ENCODE data around the gene KCNQ1OT1.

KCNQ1OT1 gene

GRCh38 chr11:2665526-2666400 is 34.0 kb downstream of the KCNQ1OT1 start:
- DNase-seq = peak; percentile 10 to 11

- DNase-seq = no peak
These were observed 34.8 kb downstream of the KCNQ1OT1 start for GRCh38 chr11:2664791-2665525.

GRCh38 chr11:2664376-2664775 is 35.4 kb downstream of the KCNQ1OT1 start:
- DNase-seq = no peak

GRCh38 chr11:2663915-2664314 is 35.9 kb downstream of the KCNQ1OT1 start:
- peak; percentile 7 to 14 for DNase-seq

GRCh38 chr11:2663506-2663905 is 36.3 kb downstream of the KCNQ1OT1 start:
- DNase-seq = peak; percentile 6 to 8

- DNase-seq = peak in 1 of 2 experiments; percentile 7
These were observed 37.1 kb downstream of the KCNQ1OT1 start for GRCh38 chr11:2662430-2663299.

- DNase-seq = peak in 1 of 2 experiments; percentile 10
These were observed 37.8 kb downstream of the KCNQ1OT1 start for GRCh38 chr11:2662024-2662312.

GRCh38 chr11:2661173-2662023 is 38.4 kb downstream of the KCNQ1OT1 start:
- DNase-seq = peak in 1 of 2 experiments; percentile 4

- DNase-seq = no peak
These were observed 39.3 kb downstream of the KCNQ1OT1 start for GRCh38 chr11:2660357-2660939.

- no peak for DNase-seq
These were observed 42.0 kb downstream of the KCNQ1OT1 start for GRCh38 chr11:2657697-2658284.

- DNase-seq = no peak
These were observed 42.9 kb downstream of the KCNQ1OT1 start for GRCh38 chr11:2656859-2657258.

- DNase-seq = no peak
These were observed 43.8 kb downstream of the KCNQ1OT1 start for GRCh38 chr11:2655834-2656622.

GRCh38 chr11:2655016-2655719 is 44.6 kb downstream of the KCNQ1OT1 start:
- DNase-seq = no peak

GRCh38 chr11:2653930-2654739 is 45.7 kb downstream of the KCNQ1OT1 start:
- peak in 1 of 2 experiments; percentile 5 for DNase-seq

GRCh38 chr11:2653198-2653551 is 46.6 kb downstream of the KCNQ1OT1 start:
- no peak for DNase-seq

GRCh38 chr11:2652333-2653197 is 47.2 kb downstream of the KCNQ1OT1 start:
- no peak for DNase-seq

- DNase-seq = no peak
These were observed 47.9 kb downstream of the KCNQ1OT1 start for GRCh38 chr11:2651826-2652271.

- DNase-seq = no peak
These were observed 48.7 kb downstream of the KCNQ1OT1 start for GRCh38 chr11:2651054-2651617.

Data from activated T-cell treated with anti-CD3 and anti-CD28 coated beads, Interleukin-2, amount 50 U/mL, for 48 hours (primary cell).